Measurements from ENCODE around the gene GOSR2. TPM values are rescaled to one million over a fixed set of nuclear protein-coding genes. Genes with fewer than 3 reads are reported as not detected.

The GOSR2 gene
- polyA plus RNA-seq, 1 donor from 2014 or later, result 41.4 TPM

GRCh38 chr17:46898364-46898763 lies 24.6 kb upstream of the GOSR2 start:
- TF ChIP-seq MXI1 (conservative IDR thresholded peaks at IDR 0.05; ENCODE audit: poor library complexity, severe bottlenecking) (no peak), CTCF (IDR thresholded peaks at IDR 0.05; ENCODE audit: poor library complexity, severe bottlenecking) (no peak), EZH2 (IDR thresholded peaks at IDR 0.05; ENCODE audit: borderline replicate concordance, insufficient read depth, low read length, poor library complexity, severe bottlenecking) (no peak), EP300 (conservative IDR thresholded peaks at IDR 0.05; ENCODE audit: poor library complexity, severe bottlenecking) (no peak), TAF1 (IDR thresholded peaks at IDR 0.05; ENCODE audit: low read depth) (no peak), REST (IDR thresholded peaks at IDR 0.05; ENCODE audit: borderline replicate concordance) (no peak), SMC3 (conservative IDR thresholded peaks at IDR 0.05; ENCODE audit: poor library complexity) (no peak), POLR2AphosphoS5 (IDR thresholded peaks at IDR 0.05) (no peak), RAD21 (conservative IDR thresholded peaks at IDR 0.05) (no peak)
- no peaks in the 10 kb centered on the region for H3K36me3 ChIP-seq (ENCODE audit: insufficient read depth, low read length)
- no peak overlapping the region for H2AFZ ChIP-seq (ENCODE audit: low read depth, low read length)
- H3K4me3 ChIP-seq (ENCODE audit: low read length), result no peak overlapping the region
- no peaks in the 10 kb centered on the region for H4K20me1 ChIP-seq (ENCODE audit: insufficient read depth)
- H3K79me2 ChIP-seq (replicated peaks; ENCODE audit: insufficient read depth, low read length), result no peaks in the 10 kb centered on the region
- H3K4me2 ChIP-seq (ENCODE audit: low read length), result no peak overlapping the region
- H3K27me3 ChIP-seq (ENCODE audit: insufficient read depth, low read depth, low read length), result no peaks in the 10 kb centered on the region
- H3F3A ChIP-seq (ENCODE audit: insufficient read depth, low read length, poor library complexity, severe bottlenecking), result no peaks in the 10 kb centered on the region
- no peak overlapping the region for H3K9ac ChIP-seq (ENCODE audit: low read length)
- H3K27ac ChIP-seq (ENCODE audit: low read length), result no peak overlapping the region
- H3K9me3 ChIP-seq (ENCODE audit: low read length), result no peaks in the 10 kb centered on the region
- H3K9me2 ChIP-seq (ENCODE audit: insufficient read depth, low read length), result no peaks in the 10 kb centered on the region

- H4K20me1 ChIP-seq (ENCODE audit: insufficient read depth), result no peaks in the 10 kb centered on the region
- no peaks in the 10 kb centered on the region for H3K36me3 ChIP-seq (ENCODE audit: insufficient read depth, low read length)
- H3K9me2 ChIP-seq (ENCODE audit: insufficient read depth, low read length), result no peaks in the 10 kb centered on the region
- H3K9ac ChIP-seq (ENCODE audit: low read length), result no peak overlapping the region
- H3K4me2 ChIP-seq (ENCODE audit: low read length), result no peak overlapping the region
- no peaks in the 10 kb centered on the region for H3K9me3 ChIP-seq (ENCODE audit: low read length)
- no peak overlapping the region for H3K4me3 ChIP-seq (ENCODE audit: low read length)
- no peaks in the 10 kb centered on the region for H3K79me2 ChIP-seq (replicated peaks; ENCODE audit: insufficient read depth, low read length)
- TF ChIP-seq EP300 (conservative IDR thresholded peaks at IDR 0.05; ENCODE audit: poor library complexity, severe bottlenecking), result no peak
- no peak overlapping the region for H3K27ac ChIP-seq (ENCODE audit: low read length)
- H3K27me3 ChIP-seq (ENCODE audit: insufficient read depth, low read depth, low read length), result no peaks in the 10 kb centered on the region
- H3F3A ChIP-seq (ENCODE audit: insufficient read depth, low read length, poor library complexity, severe bottlenecking), result no peaks in the 10 kb centered on the region
- H2AFZ ChIP-seq (ENCODE audit: low read depth, low read length), result no peak overlapping the region
These were observed 24.1 kb upstream of the GOSR2 start for GRCh38 chr17:46898860-46899259.

GRCh38 chr17:46901291-46901690 lies 21.7 kb upstream of the GOSR2 start:
- Histone ChIP-seq H3K4me2 (ENCODE audit: low read length) (no peak overlapping the region), H3K9me2 (ENCODE audit: insufficient read depth, low read length) (no peaks in the 10 kb centered on the region), H3K9ac (ENCODE audit: low read length) (no peak overlapping the region), H4K20me1 (ENCODE audit: insufficient read depth) (no peaks in the 10 kb centered on the region), H2AFZ (ENCODE audit: low read depth, low read length) (no peak overlapping the region), H3K27ac (ENCODE audit: low read length) (no peak overlapping the region), H3K4me3 (ENCODE audit: low read length) (no peak overlapping the region), H3K27me3 (ENCODE audit: insufficient read depth, low read depth, low read length) (no peaks in the 10 kb centered on the region), H3K36me3 (ENCODE audit: insufficient read depth, low read length) (no peaks in the 10 kb centered on the region), H3K79me2 (replicated peaks; ENCODE audit: insufficient read depth, low read length) (no peaks in the 10 kb centered on the region), H3F3A (ENCODE audit: insufficient read depth, low read length, poor library complexity, severe bottlenecking) (no peaks in the 10 kb centered on the region), H3K9me3 (ENCODE audit: low read length) (no peaks in the 10 kb centered on the region)
- no peak for TF ChIP-seq TAF1 (IDR thresholded peaks at IDR 0.05; ENCODE audit: low read depth)
- no peak for TF ChIP-seq EZH2 (IDR thresholded peaks at IDR 0.05; ENCODE audit: borderline replicate concordance, insufficient read depth, low read length, poor library complexity, severe bottlenecking)
- TF ChIP-seq EP300 (conservative IDR thresholded peaks at IDR 0.05; ENCODE audit: poor library complexity, severe bottlenecking), result no peak
- no peak for TF ChIP-seq REST (IDR thresholded peaks at IDR 0.05; ENCODE audit: borderline replicate concordance)
- TF ChIP-seq MXI1 (conservative IDR thresholded peaks at IDR 0.05; ENCODE audit: poor library complexity, severe bottlenecking), result no peak
- TF ChIP-seq POLR2AphosphoS5 (IDR thresholded peaks at IDR 0.05), result no peak
- no peak for TF ChIP-seq RAD21 (conservative IDR thresholded peaks at IDR 0.05)
- TF ChIP-seq SMC3 (conservative IDR thresholded peaks at IDR 0.05; ENCODE audit: poor library complexity), result no peak
- TF ChIP-seq CTCF (IDR thresholded peaks at IDR 0.05; ENCODE audit: poor library complexity, severe bottlenecking), result no peak

All from neural cell (in vitro differentiated cells).